HEK293 (cell line): Measurements from ENCODE around the gene PHYKPL.

Experiments
- CTCF ChIA-PET: fragments of 350-600 bp; formaldehyde crosslinking; extraction: SDS; loops from one replicate; lab custom pipeline; 2021; ENCODE audit warnings: antibody characterized with exemption; lab: Yijun Ruan, JAX
- POLR2A ChIA-PET: fragments of 300-600 bp; formaldehyde crosslinking; extraction: SDS; loops from one replicate; lab custom pipeline; 2020; ENCODE audit warnings: antibody characterized with exemption, inconsistent platforms; lab: Yijun Ruan, JAX
- H3K27ac ChIP-seq: fragments of 200-500 bp; sonication (Bioruptor generic); 2 replicates; pipeline ENCODE4 v1.5.1; 2014; ENCODE audit warnings: low read depth, low read length, control low read depth, inconsistent platforms; ENCODE audit errors: extremely low read depth
- H3K36me3 ChIP-seq, 2 experiments: fragments of 200-500 bp in 1 of 2; sonication (Bioruptor generic) in 1 of 2; 1 replicate in 1 of 2; 2 replicates in 1 of 2; pipeline ENCODE4 v1.5.1; 2014 to 2017; ENCODE audit warnings: inconsistent platforms in 2 of 2, low read length in 2 of 2; ENCODE audit not compliant: control insufficient read depth in 2 of 2, insufficient read depth in 1 of 2
- H3K4me1 ChIP-seq: fragments of 200-500 bp; sonication (Bioruptor generic); 2 replicates; pipeline ENCODE4 v1.5.1; 2014; ENCODE audit warnings: mild to moderate bottlenecking, low read length, inconsistent platforms; ENCODE audit not compliant: control insufficient read depth, insufficient read depth
- H3K4me3 ChIP-seq: 2 replicates; pipeline ENCODE4 v1.5.1; 2011; ENCODE audit warnings: low read depth, mild to moderate bottlenecking, control low read depth, low read length, moderate library complexity
- H3K9me3 ChIP-seq: fragments of 200-500 bp; sonication (Bioruptor generic); 2 replicates; pipeline ENCODE4 v1.5.1; 2014; ENCODE audit warnings: low read depth, low read length, inconsistent platforms; ENCODE audit not compliant: control insufficient read depth, insufficient read depth
- CTCF ChIP-seq: fragments of 450-650 bp; formaldehyde crosslinking; IDR thresholded peaks from 2 replicates; pipeline ENCODE4 v1.5.1; 2016; ENCODE audit warnings: missing biosample characterization, missing genetic modification characterization
- GLIS2 ChIP-seq: fragments of 450-650 bp; formaldehyde crosslinking; IDR thresholded peaks from 2 replicates; pipeline ENCODE4 v1.5.1; 2016; ENCODE audit warnings: missing biosample characterization, missing genetic modification characterization
- KLF8 ChIP-seq: fragments of 450-650 bp; formaldehyde crosslinking; IDR thresholded peaks from 2 replicates; pipeline ENCODE4 v1.5.1; 2016; ENCODE audit warnings: missing biosample characterization, missing genetic modification characterization
- PRDM1 ChIP-seq: fragments of 450-650 bp; formaldehyde crosslinking; IDR thresholded peaks from 2 replicates; pipeline ENCODE4; 2016; ENCODE audit warnings: missing biosample characterization, missing genetic modification characterization
- ZBTB10 ChIP-seq: fragments of 450-650 bp; formaldehyde crosslinking; IDR thresholded peaks from 2 replicates; pipeline ENCODE4 v1.5.1; 2016; ENCODE audit warnings: missing biosample characterization, missing genetic modification characterization
- ZBTB20 ChIP-seq: fragments of 450-650 bp; formaldehyde crosslinking; IDR thresholded peaks from 2 replicates; pipeline ENCODE4 v1.5.1; 2016; ENCODE audit warnings: missing biosample characterization, missing genetic modification characterization
- ZEB2 ChIP-seq: fragments of 450-650 bp; formaldehyde crosslinking; IDR thresholded peaks from 2 replicates; pipeline ENCODE4 v1.5.1; 2016; ENCODE audit warnings: missing biosample characterization, missing genetic modification characterization
- ZFP37 ChIP-seq: fragments of 450-650 bp; formaldehyde crosslinking; IDR thresholded peaks from 2 replicates; pipeline ENCODE4 v1.5.1; 2016; ENCODE audit warnings: missing biosample characterization, missing genetic modification characterization
- ZNF23 ChIP-seq: fragments of 450-650 bp; formaldehyde crosslinking; IDR thresholded peaks from 2 replicates; pipeline ENCODE4 v1.5.1; 2016; ENCODE audit warnings: missing biosample characterization, missing genetic modification characterization, borderline replicate concordance
- ZNF426 ChIP-seq: fragments of 450-650 bp; formaldehyde crosslinking; IDR thresholded peaks from 2 replicates; pipeline ENCODE4 v1.5.1; 2017; ENCODE audit warnings: missing biosample characterization, missing genetic modification characterization, mild to moderate bottlenecking, inconsistent platforms, moderate library complexity
- ZNF501 ChIP-seq: fragments of 450-650 bp; formaldehyde crosslinking; IDR thresholded peaks from 2 replicates; pipeline ENCODE4 v1.5.1; 2016; ENCODE audit warnings: missing biosample characterization, missing genetic modification characterization
- ZNF624 ChIP-seq: fragments of 450-650 bp; formaldehyde crosslinking; IDR thresholded peaks from 2 replicates; pipeline ENCODE4 v1.5.1; 2017; ENCODE audit warnings: missing biosample characterization, missing genetic modification characterization
- ZNF629 ChIP-seq: fragments of 450-650 bp; formaldehyde crosslinking; IDR thresholded peaks from 2 replicates; pipeline ENCODE4 v1.5.1; 2017; ENCODE audit warnings: missing biosample characterization, missing genetic modification characterization
- ZNF645 ChIP-seq: fragments of 450-650 bp; formaldehyde crosslinking; IDR thresholded peaks from 2 replicates; pipeline ENCODE4; 2016; ENCODE audit warnings: missing biosample characterization, missing genetic modification characterization
- TF ChIP-seq, protein P1 (sequence below): fragments of 450-650 bp; formaldehyde crosslinking; IDR thresholded peaks from 2 replicates; pipeline ENCODE4 v1.5.0; 2017; ENCODE audit warnings: missing biosample characterization, missing genetic modification characterization, borderline replicate concordance
- TF ChIP-seq, protein P2 (sequence below): fragments of 450-650 bp; formaldehyde crosslinking; IDR thresholded peaks from 2 replicates; pipeline ENCODE4 v1.5.1; 2016; ENCODE audit warnings: missing biosample characterization, missing genetic modification characterization
- TF ChIP-seq, protein P3 (sequence below): fragments of 450-650 bp; formaldehyde crosslinking; IDR thresholded peaks from 2 replicates; pipeline ENCODE4 v1.5.1; 2016; ENCODE audit warnings: missing biosample characterization, missing genetic modification characterization
- TF ChIP-seq, protein P4 (sequence below): fragments of 450-650 bp; formaldehyde crosslinking; IDR thresholded peaks from 2 replicates; pipeline ENCODE4 v1.5.1; 2016; ENCODE audit warnings: missing biosample characterization, missing genetic modification characterization

Gene PHYKPL

DNA sequence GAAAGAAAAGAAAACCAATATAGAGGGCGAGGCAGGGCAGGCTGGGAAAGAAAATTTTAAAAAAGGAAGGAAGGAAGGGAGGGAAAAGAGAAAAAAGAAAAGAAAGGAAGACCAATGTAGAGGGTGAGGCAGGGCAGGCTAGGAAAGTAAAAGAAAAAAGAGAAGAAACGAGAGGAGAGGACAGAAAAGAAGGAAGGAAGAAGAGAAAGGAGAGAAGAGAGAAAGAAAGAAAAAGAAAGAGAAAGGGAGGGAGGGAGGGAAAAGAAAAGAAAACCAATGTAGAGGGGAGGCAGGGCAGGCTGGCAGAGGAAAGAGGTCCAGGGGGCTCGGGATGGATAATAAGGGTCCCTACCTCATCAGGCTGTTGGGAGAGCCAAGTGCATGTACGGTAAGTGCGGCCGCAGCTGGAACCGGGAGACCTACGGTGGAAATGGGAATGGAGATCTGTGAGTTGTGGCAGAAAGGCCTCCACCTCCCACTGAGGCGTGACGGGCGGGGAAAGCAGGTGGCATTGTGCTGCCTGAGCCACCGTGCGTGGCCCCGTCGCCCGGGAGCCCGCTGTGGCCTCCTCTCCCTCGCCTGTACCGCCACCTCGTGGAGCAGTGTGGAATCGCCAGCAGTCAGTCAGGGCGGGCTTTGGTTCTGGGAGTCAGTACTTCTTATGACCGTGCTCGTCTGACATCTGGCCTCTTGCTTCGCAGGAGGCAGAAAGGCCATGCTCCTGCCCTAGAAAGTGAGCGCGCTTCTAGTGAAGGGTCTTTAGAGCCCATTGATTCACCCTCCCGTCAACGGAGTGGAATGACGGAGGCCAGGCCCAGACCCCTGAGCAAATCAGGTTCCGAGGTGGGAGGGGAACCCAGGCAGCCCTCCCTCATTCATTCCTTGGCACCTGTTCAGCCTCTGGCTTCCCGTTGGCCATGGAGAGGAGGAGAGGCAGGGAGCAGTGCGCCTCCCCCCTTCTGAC lies 68.5 kb downstream of the PHYKPL start (continued):
- TF ChIP-seq ZNF501 = peak; percentile 82; the same call in 1 of the 2 replicates
- TF ChIP-seq GLIS2 (tag by site-specific recombination) = peak; percentile 78
- TF ChIP-seq, protein P1, sequence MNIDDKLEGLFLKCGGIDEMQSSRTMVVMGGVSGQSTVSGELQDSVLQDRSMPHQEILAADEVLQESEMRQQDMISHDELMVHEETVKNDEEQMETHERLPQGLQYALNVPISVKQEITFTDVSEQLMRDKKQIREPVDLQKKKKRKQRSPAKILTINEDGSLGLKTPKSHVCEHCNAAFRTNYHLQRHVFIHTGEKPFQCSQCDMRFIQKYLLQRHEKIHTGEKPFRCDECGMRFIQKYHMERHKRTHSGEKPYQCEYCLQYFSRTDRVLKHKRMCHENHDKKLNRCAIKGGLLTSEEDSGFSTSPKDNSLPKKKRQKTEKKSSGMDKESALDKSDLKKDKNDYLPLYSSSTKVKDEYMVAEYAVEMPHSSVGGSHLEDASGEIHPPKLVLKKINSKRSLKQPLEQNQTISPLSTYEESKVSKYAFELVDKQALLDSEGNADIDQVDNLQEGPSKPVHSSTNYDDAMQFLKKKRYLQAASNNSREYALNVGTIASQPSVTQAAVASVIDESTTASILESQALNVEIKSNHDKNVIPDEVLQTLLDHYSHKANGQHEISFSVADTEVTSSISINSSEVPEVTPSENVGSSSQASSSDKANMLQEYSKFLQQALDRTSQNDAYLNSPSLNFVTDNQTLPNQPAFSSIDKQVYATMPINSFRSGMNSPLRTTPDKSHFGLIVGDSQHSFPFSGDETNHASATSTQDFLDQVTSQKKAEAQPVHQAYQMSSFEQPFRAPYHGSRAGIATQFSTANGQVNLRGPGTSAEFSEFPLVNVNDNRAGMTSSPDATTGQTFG = no peak
- TF ChIP-seq CTCF (tag by site-specific recombination) = peak; percentile 97
- peak; percentile 52; the same call in 1 of the 2 replicates for TF ChIP-seq ZFP37 (tag by site-specific recombination)
- peak; percentile 96 for TF ChIP-seq PRDM1 (tag by site-specific recombination)
- TF ChIP-seq ZEB2 (tag by site-specific recombination) = peak; percentile 69
- no peak for TF ChIP-seq ZNF426 (tag by site-specific recombination)
- TF ChIP-seq, protein P2, sequence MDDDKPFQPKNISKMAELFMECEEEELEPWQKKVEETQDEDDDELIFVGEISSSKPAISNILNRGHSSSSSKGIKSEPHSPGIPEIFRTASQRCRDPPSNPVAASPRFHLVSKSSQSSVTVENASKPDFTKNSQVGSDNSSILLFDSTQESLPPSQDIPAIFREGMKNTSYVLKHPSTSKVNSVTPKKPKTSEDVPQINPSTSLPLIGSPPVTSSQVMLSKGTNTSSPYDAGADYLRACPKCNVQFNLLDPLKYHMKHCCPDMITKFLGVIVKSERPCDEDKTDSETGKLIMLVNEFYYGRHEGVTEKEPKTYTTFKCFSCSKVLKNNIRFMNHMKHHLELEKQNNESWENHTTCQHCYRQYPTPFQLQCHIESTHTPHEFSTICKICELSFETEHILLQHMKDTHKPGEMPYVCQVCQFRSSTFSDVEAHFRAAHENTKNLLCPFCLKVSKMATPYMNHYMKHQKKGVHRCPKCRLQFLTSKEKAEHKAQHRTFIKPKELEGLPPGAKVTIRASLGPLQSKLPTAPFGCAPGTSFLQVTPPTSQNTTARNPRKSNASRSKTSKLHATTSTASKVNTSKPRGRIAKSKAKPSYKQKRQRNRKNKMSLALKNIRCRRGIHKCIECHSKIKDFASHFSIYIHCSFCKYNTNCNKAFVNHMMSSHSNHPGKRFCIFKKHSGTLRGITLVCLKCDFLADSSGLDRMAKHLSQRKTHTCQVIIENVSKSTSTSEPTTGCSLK (tag by site-specific recombination) = no peak
- TF ChIP-seq KLF8 (tag by site-specific recombination) = peak; percentile 65; the same call in 1 of the 2 replicates
- TF ChIP-seq, protein P3, sequence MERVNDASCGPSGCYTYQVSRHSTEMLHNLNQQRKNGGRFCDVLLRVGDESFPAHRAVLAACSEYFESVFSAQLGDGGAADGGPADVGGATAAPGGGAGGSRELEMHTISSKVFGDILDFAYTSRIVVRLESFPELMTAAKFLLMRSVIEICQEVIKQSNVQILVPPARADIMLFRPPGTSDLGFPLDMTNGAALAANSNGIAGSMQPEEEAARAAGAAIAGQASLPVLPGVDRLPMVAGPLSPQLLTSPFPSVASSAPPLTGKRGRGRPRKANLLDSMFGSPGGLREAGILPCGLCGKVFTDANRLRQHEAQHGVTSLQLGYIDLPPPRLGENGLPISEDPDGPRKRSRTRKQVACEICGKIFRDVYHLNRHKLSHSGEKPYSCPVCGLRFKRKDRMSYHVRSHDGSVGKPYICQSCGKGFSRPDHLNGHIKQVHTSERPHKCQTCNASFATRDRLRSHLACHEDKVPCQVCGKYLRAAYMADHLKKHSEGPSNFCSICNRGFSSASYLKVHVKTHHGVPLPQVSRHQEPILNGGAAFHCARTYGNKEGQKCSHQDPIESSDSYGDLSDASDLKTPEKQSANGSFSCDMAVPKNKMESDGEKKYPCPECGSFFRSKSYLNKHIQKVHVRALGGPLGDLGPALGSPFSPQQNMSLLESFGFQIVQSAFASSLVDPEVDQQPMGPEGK (tag by site-specific recombination) = peak; percentile 72
- TF ChIP-seq ZNF624 (tag by site-specific recombination) = no peak

GRCh38 chr5:178162481-178162880 lies 70.1 kb downstream of the PHYKPL start:
- H3K4me3 ChIP-seq = no peak overlapping the region
- ChIA-PET CTCF (interaction anchor here (0.6 to 3.9 kb wide), 6 partner anchors 13 to 161 kb away, joined by 3 to 39 read pairs (median 5); no protein-coding TSS in a partner anchor), POLR2A (interaction anchor here (0.8 kb wide), 1 partner anchor 42 kb away, joined by 4 read pairs; the partner anchor contains the start of gene HNRNPAB)
- no peaks in the 10 kb centered on the region for H3K36me3 ChIP-seq
- no peaks in the 10 kb centered on the region for H3K4me1 ChIP-seq
- H3K9me3 ChIP-seq = no peaks in the 10 kb centered on the region
- no peak overlapping the region for H3K27ac ChIP-seq
- no peak for TF ChIP-seq ZNF629 (tag by site-specific recombination)
- TF ChIP-seq ZBTB20 = no peak
- TF ChIP-seq, protein P4, sequence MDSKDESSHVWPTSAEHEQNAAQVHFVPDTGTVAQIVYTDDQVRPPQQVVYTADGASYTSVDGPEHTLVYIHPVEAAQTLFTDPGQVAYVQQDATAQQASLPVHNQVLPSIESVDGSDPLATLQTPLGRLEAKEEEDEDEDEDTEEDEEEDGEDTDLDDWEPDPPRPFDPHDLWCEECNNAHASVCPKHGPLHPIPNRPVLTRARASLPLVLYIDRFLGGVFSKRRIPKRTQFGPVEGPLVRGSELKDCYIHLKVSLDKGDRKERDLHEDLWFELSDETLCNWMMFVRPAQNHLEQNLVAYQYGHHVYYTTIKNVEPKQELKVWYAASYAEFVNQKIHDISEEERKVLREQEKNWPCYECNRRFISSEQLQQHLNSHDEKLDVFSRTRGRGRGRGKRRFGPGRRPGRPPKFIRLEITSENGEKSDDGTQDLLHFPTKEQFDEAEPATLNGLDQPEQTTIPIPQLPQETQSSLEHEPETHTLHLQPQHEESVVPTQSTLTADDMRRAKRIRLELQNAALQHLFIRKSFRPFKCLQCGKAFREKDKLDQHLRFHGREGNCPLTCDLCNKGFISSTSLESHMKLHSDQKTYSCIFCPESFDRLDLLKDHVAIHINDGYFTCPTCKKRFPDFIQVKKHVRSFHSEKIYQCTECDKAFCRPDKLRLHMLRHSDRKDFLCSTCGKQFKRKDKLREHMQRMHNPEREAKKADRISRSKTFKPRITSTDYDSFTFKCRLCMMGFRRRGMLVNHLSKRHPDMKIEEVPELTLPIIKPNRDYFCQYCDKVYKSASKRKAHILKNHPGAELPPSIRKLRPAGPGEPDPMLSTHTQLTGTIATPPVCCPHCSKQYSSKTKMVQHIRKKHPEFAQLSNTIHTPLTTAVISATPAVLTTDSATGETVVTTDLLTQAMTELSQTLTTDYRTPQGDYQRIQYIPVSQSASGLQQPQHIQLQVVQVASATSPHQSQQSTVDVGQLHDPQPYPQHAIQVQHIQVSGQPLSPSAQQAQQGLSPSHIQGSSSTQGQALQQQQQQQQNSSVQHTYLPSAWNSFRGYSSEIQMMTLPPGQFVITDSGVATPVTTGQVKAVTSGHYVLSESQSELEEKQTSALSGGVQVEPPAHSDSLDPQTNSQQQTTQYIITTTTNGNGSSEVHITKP (tag by site-specific recombination) = no peak
- no peak for TF ChIP-seq ZNF23
- no peak for TF ChIP-seq ZNF645 (tag by site-specific recombination)
- no peak for TF ChIP-seq PRDM1 (tag by site-specific recombination)
- no peak for TF ChIP-seq ZBTB10
